NOMO-1 treated with DMSO at 0.1 percent for 48 hours (cell line): ENCODE results near the gene AEBP2.

Source experiments
- DNase-seq: peaks from one replicate; lab custom pipeline; 2025; ENCODE audit not compliant: unreplicated experiment; lab: John Stamatoyannopoulos, UW

AEBP2 gene

DNA sequence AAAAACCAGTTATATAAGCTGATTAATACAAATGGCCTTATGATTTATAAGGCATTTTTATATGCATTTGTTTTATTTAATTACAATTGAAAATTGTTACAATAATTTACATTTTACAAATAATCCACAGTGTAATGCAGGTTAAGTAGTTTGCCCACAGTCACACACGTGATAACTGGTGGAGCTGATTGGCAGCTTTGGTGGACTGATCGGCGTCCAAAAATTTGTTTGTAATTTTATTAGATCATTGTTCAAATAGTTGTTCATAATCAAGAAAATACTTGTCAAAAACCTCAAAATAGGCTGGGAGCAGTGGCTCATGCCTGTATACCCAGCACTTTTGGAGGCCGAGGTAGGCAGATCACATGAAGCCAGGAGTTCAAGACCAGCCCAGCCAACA, 59.7 kb downstream of the AEBP2 start:
- no peak for DNase-seq

DNA sequence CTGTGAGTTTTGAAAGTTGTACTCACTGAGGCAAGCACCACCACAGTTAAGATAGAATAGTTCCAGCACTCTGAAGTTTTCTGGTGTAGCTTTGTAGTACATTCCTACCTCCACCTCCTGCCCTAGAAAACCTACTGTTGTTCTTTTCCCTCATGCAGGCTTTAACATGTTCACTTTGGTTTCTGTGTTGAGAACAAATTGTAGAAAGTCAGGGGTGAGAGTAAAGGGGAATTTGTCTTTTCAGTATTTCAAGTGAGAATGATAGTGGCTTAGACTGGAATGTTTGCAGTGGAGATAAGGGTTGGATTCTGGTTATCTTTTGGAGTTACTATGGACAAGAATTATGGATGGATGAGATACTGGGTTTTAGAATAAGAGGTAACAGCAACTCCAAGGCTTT, 67.2 kb downstream of the AEBP2 start:
- no peak for DNase-seq

DNA sequence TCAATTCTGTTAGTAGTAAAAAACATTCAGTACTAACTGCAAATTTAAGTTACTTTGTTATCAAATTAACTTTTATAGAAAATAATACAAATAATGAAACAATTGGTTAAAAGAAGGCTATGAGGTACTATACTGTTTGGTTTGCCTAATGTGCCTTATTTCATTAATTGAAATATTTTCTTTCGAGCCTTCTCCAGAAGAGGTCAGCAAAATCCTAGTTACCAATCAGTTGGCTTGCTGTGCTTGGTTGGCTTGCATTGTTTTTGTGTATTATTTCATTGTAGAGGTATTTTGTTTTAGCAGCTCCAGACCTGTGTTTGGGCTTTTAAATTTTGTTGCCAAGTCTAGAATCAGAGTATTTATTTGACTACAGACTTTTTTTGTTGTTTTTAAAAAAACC, 68.5 kb downstream of the AEBP2 start:
- no peak for DNase-seq

DNA sequence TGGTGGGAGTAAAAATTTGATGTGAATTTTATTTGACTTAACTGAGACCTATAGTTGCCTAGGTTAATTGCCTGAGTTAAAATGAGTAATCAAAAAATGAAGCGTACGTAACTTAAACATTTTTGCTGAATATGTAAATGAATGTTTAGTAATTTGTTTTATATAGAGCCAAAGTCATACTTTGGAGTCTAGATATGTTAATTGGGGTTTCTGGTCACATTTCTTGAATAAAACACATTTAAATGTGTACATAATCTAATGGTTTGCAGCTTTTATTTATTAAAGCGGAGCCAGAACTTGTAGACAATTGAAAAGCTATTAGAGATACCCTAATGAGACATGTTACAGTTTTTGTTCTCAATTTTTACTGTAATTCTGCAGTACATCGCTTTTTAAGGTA, 71.2 kb downstream of the AEBP2 start:
- DNase-seq, result no peak

DNA sequence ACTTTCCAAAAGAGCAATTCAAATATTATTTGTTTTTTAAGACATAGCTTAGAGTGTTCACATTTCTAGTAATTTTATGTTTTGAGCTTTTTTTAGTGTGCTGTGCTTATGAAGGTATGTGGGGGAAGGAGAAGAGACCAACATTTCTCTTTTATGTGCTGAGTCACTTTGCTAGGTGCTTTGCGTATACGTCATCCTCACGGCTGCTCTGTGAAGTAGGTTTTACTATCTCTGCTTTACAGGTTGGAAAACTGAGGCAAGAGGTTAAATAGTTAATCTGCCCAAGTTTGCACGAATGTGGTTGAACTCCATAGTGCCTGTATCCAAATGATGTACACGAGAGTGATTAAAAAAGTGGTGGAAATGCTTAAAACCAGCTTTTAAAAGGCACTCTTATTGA, 75.9 kb downstream of the AEBP2 start:
- DNase-seq, result no peak

DNA sequence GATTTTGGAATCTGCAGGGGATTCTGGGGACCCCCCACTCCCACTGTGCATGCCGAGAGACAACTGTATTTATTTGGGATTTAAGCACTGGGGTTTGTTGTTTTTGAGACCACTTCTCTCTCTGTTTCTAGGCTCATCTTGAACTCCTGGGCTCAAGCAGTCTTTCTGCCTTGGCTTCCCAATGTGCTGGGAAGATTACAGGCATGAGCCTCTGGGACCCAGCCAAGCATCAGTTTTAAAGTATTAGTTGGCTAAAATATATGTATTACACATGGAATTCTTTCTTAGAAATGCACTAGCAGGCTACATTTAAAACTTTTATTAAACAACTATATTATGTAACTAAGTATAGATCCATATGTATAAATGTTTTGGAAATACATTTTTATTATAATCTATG, 78.3 kb downstream of the AEBP2 start:
- DNase-seq, result no peak

DNA sequence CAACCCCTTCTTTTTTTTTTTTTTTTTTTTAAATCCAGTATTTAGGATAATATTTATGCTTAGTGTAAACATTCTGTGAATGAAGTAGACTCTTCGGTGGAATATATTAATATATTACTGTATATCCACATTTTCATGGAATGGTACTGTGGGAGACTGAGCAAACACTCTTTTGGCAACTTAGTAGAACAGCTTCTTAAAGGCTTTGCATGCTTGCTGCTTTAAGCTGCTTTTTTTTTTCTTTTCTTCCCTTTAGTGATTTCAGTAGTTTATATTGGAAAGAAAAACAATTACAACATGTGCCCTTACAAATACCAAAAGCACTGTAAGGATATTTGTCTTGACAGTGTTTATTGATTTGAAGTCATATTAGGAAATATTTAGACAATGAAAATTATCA, 78.9 kb downstream of the AEBP2 start:
- DNase-seq, result no peak

DNA sequence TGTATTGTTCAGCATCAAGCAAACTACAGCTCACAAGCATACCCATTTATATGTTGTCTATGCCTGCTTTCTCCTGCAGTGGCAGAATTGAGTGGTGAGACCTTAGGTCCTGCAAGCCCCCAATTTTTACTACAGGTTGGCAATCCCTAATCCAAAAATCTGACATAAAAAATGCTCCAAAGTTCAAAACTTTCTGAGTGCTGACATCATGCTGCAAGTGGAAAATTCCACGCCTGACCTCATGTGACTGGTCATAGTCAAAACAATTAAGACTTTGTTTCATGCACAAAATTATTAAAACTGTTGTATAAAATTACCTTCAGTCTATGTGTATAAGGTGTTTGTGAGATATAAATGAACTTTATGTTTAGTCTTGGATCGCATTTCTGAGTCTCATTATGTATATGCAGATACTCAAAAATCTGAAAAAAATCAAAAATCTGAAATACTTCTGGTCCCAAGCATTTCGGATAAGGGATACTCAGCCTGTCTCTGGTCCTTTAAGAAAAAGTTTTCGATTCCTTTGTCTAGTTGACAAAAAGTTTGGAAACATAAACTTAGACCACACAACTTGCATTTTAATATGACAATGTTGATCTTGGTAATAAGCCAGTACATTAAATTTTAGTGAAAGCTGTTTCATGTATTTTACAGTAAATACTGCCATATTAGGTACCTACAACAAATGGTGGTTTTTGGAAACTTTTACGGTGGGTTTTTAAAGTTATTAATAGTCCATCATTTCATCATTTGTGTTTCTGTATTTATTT, 81.5 kb downstream of the AEBP2 start:
- no peak for DNase-seq

DNA sequence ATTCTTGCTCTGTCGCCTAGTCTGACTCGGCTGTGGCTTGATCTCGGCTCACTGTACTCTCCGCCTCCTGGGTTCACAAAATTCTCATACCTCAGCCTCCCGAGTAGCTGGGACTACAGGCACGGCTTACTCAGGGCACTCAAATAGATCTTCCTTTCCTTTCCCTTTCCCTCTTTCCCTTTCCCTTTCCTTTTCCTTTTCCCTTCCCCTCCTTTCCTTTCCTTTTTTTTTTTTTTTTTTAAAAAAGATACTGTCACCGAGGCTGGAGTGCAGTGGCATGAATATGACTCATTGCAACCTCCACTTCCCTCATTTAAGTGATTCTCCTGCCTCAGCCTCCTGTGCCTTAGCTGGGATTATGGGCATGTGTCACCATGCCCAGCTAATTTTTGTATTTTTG, 86.0 kb downstream of the AEBP2 start:
- no peak for DNase-seq

DNA sequence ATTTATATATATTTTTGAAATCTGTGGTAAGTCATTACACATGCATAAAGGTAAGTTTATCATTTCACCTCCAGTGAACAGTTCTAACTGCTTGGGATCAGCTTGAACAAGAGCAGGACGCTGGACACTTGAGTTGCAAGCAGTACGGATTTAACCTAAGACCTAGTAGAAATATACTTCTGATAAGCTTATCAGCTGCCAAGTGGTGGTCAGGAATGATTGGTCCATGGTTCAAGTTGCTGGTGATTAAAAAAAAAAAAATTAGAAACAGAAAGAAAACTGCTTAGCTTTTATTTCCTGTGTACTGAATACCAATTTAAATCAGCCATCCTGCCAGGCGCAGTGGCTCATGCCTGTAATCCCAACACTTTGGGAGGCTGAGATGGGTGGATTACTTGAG, 88.6 kb downstream of the AEBP2 start:
- DNase-seq, result no peak

DNA sequence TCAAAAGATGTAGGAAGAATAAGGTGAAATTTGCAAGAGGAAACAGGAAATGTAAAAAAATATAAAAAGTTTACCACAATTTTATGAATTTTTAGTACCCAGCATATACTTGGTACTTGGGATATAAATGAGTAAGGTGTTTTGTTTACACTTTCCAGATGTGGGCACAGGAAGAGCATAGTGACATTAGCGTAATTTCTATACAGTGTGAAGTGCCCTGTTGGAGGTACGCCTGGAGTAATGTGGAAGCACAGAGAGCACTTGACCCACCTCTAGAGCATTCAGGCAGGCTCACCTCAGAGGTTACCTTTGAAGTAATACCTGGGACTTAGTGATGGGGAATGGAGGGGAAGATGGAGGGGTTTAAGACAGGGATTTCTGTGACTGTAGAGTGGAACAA, 89.5 kb downstream of the AEBP2 start:
- no peak for DNase-seq

DNA sequence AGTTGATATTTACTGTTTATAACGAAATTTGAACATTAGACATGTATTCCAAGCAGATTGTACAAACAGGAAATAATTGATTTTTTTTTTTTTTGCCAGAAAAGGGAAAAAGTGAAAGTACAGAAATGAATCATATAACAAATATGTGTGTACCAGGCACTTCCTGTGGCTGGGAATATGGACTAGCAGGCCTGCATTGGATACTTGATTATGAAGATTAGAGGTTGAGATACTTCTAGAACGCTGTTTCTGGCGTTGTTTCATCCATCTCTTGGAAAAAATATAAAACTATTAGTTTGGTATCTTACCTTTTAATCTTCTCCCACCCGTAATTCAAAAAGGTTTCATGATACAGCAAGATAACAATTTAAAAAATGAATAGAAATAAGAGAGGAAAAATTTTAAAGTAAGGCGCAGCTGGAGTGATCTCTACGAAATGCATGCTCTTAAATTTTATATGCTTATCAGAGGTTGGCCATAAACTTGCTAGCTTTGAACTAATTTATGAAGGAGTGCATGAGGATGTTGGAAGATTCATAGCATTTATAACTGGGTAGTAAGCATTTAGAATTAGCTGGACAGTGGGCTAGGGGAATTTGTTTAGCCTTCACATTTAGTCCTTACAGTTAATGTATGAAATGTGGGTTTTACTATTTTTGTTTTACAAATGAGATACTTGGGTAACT, 90.8 kb downstream of the AEBP2 start:
- no peak for DNase-seq

DNA sequence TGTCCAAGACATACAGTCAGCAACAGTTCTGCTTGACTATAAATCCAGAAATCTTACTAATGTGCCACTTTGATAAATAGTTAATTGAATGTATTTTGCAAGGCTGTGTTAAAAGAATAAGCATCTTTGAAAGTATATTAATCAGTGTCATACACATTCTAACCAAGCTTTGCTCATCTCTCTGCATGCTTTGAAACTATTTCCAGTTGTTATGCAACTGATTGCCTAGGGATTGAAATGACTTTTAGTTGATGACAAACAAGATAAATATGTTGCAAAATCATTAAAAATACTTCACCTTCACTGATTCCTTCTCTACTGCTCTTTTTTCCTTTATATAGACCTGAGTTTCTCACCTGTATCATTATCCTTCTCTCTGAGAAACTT, 91.3 kb downstream of the AEBP2 start:
- no peak for DNase-seq

DNA sequence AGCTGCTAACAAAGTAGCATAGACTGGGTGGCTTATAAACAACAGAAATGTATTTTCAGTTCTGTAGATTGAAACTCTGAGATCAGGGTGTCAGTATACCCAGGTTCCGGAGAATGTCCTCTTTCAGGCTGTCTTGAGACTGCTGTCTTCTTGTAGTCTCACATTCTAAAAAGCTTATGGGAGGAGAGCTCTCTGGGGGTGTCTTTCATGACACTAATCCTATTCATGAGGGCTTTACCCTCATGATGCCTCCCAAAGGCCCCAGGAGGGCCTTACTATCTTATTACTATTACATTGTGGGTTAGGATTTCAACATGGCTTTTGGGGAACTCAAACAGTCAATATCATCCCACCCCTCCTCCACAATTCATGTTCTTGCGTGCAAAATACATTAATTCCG, 94.3 kb downstream of the AEBP2 start:
- no peak for DNase-seq

DNA sequence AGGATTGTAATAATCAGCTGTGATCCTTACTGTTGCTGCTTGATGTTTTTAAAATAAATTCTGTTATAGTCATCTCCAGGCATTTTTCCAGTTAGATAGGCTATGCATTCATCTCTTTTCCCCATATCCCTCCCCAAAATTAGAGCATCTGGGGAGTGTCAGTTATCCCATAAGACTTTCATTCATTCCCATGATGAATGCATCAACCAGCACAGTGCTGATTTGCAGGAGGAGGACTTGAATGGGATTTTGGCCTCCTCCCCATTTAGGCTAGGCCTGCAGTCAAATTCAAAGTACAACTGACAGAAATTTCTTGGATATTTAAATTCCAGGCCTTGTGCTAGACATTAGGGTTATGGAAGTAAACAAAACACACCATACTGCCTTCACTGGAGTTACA, 99.8 kb downstream of the AEBP2 start:
- no peak for DNase-seq

DNA sequence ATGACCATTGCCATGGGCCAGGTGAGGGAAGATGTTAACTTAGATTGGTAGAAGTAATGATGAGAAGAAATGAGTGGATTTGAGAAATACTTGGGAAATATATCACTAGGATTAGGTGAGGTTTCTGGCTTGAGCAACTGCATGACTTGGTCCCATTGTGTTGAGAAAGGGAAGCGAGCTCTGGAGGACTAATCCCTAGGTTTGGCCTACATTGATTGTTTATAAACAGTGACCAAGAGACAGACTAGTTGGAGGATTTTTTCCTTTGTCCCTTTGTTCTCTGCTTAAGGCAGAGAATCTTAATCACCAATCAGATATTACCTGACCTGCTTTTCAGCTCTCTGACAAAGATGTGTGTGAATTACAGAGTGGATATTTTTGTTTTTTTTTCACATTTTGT, 100.5 kb downstream of the AEBP2 start:
- DNase-seq, result no peak

DNA sequence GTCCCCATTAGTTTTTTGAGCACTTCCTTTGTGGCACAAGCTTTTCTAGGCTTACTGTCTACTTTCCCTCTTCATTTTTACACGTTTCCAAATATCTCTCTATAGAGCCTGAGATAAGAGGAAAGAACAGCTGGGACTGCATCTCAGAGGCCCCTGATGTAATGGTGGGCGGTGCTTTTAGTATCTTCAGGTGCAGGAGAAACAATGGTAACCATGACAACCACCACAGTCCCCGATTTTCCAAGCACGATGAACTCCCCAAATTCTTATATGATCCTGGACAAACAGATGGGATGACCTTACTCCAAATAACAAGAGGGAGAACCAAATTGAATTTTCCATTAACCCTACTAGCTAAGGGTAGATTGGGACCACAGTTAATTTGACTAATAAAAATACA, 103.3 kb downstream of the AEBP2 start:
- no peak for DNase-seq

DNA sequence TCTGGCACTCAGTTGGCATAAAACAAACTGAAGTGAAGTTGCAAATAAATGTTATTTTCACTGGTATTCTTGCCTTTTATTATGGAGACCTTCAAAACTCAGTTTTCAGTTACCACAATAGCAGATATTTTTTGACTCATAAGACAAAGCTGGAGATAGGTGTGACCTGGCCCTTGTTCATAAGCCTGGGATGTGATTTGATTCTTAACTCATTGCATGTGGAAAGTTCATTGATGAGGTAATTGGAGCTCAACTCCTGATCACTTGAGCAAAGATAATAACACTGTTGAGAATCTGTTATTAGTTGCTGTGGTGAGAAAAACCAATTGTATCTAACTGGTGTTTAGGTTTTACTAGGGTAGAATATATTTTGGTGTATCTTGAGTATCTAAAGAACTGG, 105.1 kb downstream of the AEBP2 start:
- no peak for DNase-seq

DNA sequence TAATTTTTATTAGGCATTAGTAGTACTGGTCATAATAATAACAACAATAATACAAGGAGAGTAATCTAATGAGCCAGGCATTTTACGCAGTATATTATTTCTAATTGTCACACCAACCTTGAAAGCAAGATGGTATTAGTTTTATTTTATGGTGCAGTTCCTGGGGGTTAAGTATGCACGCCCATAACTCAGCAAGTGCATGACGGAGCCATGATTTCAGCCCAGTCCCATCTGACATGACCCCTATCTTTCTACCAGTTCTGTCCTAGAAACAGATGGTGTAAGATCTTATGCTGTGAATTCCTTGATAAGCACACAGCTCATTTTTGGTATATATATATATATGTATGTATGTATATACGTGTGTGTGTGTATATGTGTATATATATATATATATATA, 106.0 kb downstream of the AEBP2 start:
- no peak for DNase-seq

DNA sequence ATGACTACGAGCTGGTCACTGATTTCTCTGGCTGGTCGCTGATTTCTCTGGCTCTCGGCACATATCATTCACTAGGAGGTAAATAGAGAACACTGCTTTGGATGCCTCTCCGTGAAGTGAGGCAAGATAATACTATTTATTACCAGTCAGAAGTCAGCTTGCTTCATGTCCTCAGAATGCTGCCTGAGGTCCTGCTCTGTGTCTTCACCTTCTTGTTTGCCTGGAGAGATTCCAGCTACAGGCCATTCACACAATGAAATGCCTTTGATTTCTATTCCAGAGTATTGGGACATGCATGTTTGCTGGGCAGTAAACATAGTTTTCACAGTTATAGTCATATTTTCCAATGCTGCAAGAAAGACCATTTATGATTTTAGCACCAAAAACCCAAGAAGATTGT, 106.7 kb downstream of the AEBP2 start:
- DNase-seq, result no peak

DNA sequence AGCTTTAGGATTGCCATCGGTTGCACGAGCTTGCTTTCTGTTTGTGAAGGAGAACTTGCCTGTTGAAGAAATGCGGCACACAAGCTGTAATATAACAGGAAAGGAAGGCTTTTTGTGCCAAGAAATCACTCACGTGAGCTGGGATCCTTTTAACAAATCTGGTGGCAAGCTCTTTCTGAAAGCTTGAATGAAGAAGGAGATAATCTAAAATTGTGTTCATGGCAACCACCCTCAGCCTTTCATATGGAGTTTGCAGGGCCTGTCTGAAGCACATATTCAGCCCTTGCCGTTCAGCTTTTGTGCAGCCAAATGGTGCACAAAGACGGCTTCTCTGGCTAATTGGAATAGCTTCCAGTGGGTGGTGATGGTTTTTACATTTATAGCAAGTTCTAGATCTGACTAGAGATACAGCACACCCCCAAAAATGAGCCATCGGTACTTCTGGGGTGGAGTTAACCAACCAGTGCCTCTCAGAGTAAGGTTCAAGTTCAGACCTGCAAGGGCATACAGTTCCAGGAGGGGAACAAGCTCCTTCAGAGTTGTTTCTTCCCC, 107.4 kb downstream of the AEBP2 start:
- no peak for DNase-seq

DNA sequence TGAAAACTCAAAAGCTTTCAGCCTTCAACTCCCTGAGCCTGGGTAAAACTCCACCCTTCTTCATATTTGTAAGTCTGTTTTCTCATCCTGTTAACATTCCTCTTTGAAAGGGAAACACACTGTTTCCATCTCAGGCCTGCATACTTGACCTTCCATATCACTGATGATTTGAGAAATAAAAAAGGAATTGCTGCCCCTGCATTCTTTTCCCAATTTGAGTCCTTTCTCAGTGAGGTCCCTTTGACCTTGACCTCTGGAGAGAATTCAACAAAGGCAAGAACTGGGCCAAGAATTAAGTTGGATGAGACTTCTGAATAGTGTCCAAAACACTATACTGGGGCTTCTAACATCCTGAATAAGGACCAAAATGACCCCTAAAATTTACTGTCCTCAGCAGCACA, 108.0 kb downstream of the AEBP2 start:
- DNase-seq, result no peak

DNA sequence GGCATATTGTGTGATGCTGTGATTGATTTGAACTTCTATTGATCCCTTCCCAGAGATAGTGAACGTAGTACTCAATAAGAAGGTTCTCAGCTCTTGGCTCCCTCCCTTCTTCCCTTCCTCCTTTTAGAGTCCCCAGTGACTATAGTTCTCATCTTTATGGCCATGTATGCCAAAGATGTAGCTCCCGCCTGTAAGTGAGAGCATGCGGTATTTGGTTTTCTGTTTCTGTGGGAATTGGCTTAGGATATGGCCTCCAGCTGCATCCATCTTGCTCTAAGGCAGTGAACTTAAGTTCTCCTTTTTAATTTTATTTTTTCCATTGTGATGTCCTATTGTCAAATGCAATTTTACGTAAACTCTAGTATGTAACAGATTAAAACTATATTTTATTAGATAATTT, 109.5 kb downstream of the AEBP2 start:
- DNase-seq, result no peak
